Bronchial epithelial cell (primary cell): ENCODE measurements around the gene FAM171A1. TPM values are rescaled to one million over a fixed set of nuclear protein-coding genes. Genes with fewer than 3 reads are reported as not detected.
"Not testable (repeated sequence)": the region's sequence is repeated elsewhere in the genome, so short reads cannot be mapped to it uniquely, and the experiment has no call there.

Source experiments
- DNase-seq: peaks from one replicate; pipeline ENCODE4 v3.0.0-alpha.2; 2010; ENCODE audit warnings: low read depth
- FAIRE-seq: peaks from 2 replicates; lab custom pipeline; 2011; peaks lifted over from hg19 to GRCh38; lab: Jason Lieb, UNC
- H3K27me3 ChIP-seq: 2 replicates; pipeline ENCODE4 v1.5.1; 2011; ENCODE audit warnings: low read length; ENCODE audit not compliant: control insufficient read depth, insufficient read depth
- H3K36me3 ChIP-seq: 2 replicates; pipeline ENCODE4 v1.5.1; 2011; ENCODE audit warnings: low read length; ENCODE audit not compliant: control insufficient read depth, insufficient read depth
- H3K4me3 ChIP-seq: 2 replicates; pipeline ENCODE4 v1.5.1; 2011; ENCODE audit warnings: mild to moderate bottlenecking, low read depth, low read length, control low read depth
- CTCF ChIP-seq: IDR thresholded peaks from 2 replicates; pipeline ENCODE4 v1.5.1; 2011; ENCODE audit warnings: mild to moderate bottlenecking, moderate library complexity, low read length, control low read depth, inconsistent platforms; ENCODE audit not compliant: insufficient read depth, severe bottlenecking
- total RNA-seq: library from RNA; depleted of rRNA; stranded (reverse); fragments of >200 nt; gene quantifications from 2 replicates; pipeline ENCODE4 v1.2.1, GENCODE V29; 2014

FAM171A1 gene
- total RNA-seq, 1 donor from 2014 or later = 2.6 TPM

GRCh38 chr10:15408557-15408956, 37.5 kb upstream of the FAM171A1 start:
- H3K4me3 ChIP-seq = no peak overlapping the region
- DNase-seq (no peak), FAIRE-seq (no peak)
- no peaks in the 10 kb centered on the region for H3K27me3 ChIP-seq
- no peak for TF ChIP-seq CTCF
- no peaks in the 10 kb centered on the region for H3K36me3 ChIP-seq

- no peak for DNase-seq
- no peaks in the 10 kb centered on the region for H3K27me3 ChIP-seq
- FAIRE-seq = no peak
- no peak for TF ChIP-seq CTCF
- H3K36me3 ChIP-seq = no peaks in the 10 kb centered on the region
- no peak overlapping the region for H3K4me3 ChIP-seq
Observed at GRCh38 chr10:15405319-15405718, 34.2 kb upstream of the FAM171A1 start.

GRCh38 chr10:15401382-15401781, 30.3 kb upstream of the FAM171A1 start:
- FAIRE-seq = no peak
- no peak for TF ChIP-seq CTCF

GRCh38 chr10:15400461-15400860, 29.4 kb upstream of the FAM171A1 start:
- H3K36me3 ChIP-seq, H3K4me3 ChIP-seq, DNase-seq, FAIRE-seq, H3K27me3 ChIP-seq: not testable (repeated sequence)

More at GRCh38 chr10:15401382-15401781, 30.3 kb upstream of the FAM171A1 start:
- no peaks in the 10 kb centered on the region for H3K36me3 ChIP-seq
- no peak for DNase-seq
- H3K4me3 ChIP-seq = no peak overlapping the region
- no peaks in the 10 kb centered on the region for H3K27me3 ChIP-seq

GRCh38 chr10:15399060-15399661, 28.1 kb upstream of the FAM171A1 start:
- Histone ChIP-seq H3K36me3 (no peaks in the 10 kb centered on the region), H3K4me3 (no peak overlapping the region), H3K27me3 (no peaks in the 10 kb centered on the region)
- DNase-seq (no peak), FAIRE-seq (no peak)
- TF ChIP-seq CTCF = no peak

GRCh38 chr10:15395935-15396334, 24.8 kb upstream of the FAM171A1 start:
- FAIRE-seq (no peak), DNase-seq (no peak)
- Histone ChIP-seq H3K36me3 (no peaks in the 10 kb centered on the region), H3K4me3 (no peak overlapping the region), H3K27me3 (no peaks in the 10 kb centered on the region)
- TF ChIP-seq CTCF = no peak
